HG03460 (cell line): Measurements from ENCODE around the gene EVI5.
"Not testable (repeated sequence)": the region's sequence is repeated elsewhere in the genome, so short reads cannot be mapped to it uniquely, and the experiment has no call there.

Experiments used
- ATAC-seq: cut with Tn5 transposase; IDR thresholded peaks from one replicate; pipeline ENCODE4 v1.9.1; 2021; ENCODE audit not compliant: unreplicated experiment

EVI5 gene

DNA sequence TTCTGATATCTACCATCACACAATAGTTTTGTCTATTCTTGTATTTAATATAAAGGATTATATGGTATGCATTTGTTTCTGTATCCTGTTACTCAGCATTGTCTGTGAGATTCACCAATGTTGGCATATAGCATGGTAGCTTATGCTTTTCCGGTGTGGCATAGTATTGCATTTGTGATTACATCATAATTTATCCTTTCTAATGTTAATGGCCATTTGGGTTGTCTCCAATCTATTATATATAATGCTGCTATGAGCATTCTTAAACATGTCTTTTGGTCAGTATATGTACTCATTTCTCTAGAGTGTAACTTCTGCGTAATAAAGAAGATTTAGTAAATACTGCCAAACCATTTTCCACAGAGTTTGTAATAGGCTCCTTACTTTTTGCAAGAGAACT lies 257.2 kb downstream of the EVI5 start:
- ATAC-seq = no peak

GRCh38 chr1:92524944-92525590 lies 259.8 kb downstream of the EVI5 start:
- ATAC-seq = not testable (repeated sequence)

DNA sequence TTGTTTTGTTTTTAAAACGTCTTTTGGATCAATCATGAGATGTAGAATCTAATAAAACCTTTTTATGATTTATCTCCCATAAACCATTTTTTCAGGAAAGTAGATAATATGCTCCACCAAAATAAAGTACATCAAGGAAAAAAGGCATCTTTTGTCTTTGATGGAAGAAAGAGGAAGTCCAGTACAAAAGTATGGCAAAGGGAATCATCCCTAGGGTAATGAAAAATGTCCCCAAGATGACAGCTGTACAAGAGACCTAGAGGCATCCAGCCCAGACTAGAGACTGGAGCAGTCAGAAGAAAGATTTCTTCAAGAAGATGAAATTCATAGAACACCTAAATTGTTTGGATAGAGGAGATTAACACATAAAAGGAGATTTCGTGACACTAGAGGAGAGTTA lies 265.9 kb downstream of the EVI5 start:
- no peak for ATAC-seq

GRCh38 chr1:92516574-92516973 lies 268.3 kb downstream of the EVI5 start:
- no peak for ATAC-seq

GRCh38 chr1:92515796-92516201 lies 269.1 kb downstream of the EVI5 start:
- no peak for ATAC-seq

DNA sequence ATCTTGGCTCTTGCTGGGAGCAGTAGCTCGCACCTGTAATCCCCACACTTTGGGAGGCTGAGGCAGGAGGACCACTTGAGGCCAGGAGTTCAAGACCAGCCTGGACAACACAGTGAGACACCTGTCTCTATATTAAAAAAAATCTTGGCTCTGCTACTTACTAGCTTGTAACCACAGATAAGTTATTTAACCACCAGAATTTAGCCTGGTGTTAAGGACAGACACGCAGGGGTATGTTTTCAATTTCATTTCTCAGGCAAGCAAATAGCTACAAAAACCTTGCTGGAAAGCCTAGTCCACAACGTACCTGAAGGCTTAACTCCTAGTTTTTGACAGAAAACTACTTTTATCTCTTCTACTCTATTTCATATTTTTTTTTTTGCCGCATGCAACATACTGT lies 273.4 kb downstream of the EVI5 start:
- peak; percentile 82 for ATAC-seq

GRCh38 chr1:92509619-92510018 lies 275.3 kb downstream of the EVI5 start:
- ATAC-seq = no peak

DNA sequence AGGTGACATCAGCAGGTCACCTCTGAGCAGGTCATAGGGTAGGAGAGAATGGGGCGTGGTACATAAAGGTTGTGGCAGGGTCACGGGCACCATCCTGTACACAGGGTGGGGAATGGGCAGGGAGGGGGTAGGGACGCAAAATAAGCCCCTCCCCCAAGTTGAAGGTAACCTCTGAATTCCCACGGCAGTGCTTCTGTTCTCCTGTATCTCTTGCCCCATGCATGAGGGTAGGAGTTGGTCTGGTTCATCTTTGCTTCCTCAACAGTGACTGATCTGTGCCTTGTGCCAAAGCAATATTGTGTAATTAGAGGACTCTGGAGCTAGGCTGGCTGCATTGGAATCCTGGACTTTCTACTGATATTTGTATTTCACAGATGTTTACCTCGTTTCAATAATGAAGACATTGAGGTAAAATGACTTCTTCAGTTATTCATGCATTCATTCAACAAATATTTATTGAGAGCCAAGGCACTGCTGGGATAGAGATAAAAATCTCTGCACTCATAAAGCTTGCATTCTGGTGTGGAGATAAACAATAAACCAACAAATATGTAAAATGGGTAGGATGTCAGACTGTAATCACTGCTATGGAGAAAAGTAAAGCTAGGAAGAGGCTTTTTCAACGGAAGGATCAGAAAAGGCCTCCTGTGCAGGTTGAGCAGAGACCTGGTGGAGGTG lies 279.8 kb downstream of the EVI5 start:
- peak; percentile 6 for ATAC-seq

DNA sequence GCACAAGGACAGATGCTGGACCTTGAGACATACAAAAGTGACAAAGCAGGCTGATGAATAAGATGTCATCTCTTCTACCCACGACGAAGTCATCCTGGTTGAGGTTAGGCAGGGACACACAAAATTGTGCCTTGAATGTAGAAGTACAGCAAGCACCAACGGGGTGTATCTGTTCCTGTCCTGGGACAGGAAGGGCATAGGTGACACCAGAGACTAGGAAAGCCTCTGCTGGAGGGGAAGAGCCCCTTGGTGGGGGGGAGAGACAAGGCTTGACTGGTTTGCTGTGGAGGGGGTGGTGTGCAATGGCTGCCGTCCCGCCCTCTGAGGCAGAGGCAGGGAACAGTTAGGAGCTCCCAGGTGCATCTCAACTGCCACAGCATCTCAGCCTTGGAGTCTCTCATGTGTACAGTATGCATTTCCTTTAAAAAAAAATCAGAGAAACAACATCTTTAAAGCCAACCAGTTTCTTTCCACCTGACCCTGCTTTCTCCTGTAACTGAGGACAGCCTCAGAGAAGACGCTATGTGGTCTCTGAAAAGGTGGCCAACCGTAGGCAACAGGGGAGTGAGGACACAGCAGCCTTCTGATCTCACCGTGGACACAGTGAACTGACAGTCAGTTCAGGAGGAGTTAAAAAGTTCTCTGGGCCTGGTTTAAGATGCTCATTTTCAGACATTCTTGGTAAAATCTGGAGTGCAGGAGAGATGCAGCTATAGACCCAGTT lies 280.5 kb downstream of the EVI5 start:
- ATAC-seq = peak; percentile 37

DNA sequence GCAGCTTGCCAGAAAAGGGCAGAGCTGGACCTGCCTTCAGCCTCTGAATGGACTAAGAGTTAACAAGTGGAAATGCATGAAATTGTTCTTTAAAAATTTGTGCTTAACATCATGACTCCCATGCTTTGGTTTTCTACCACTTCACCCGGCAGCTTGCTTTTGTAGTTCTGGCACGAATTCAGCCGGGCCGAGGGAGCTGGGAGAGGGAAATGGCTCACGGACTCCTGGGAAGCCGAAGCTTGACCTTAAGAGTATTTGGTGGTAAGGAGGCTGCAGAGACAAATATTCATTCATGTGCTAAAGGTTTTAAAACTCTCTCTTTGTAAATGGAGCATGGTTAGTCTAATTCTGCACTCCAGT lies 281.0 kb downstream of the EVI5 start:
- no peak for ATAC-seq

DNA sequence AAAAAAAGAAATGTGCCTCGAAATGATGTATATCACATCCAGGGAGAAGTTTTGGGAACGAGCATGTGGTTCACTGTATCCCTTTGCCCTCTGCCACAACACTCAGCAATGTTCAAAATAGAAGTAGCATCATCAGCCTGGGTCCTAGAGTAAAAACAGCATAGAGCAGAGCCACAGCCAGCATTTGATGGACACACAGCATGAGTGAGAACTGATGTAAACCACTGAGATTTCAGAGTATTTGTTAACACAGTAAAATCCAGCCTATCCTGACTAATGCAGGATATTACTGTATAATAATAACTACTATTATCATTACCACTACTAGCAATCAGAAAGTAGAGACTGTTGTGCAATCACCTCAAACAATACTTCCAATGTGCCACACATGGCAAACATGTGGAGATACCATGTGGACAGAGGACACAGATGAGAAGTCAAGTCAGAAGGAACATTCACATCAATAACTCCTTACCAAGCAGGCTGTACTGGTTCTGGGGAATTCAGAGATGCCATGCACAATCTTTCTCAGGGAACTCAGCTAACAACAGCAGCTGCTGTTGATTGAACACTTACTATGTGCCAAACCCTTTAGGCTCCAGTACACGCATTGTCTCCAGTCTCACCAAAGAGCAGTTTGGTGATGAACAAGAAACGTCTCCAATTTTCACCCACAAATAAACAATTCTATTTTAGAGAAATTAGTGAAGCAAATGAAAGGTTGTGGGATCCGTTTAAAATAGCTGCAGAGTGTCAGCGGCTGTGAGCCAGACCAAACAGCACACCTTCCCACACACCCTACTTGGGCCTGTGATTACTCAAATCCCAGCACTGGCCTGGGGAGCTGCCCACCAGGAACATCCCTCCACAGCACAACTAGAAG lies 281.6 kb downstream of the EVI5 start:
- no peak for ATAC-seq

- peak; percentile 57 for ATAC-seq
Observed at GRCh38 chr1:92502247-92502646, 282.7 kb downstream of the EVI5 start.

- ATAC-seq = no peak
Observed at GRCh38 chr1:92500552-92500951, 284.4 kb downstream of the EVI5 start.

GRCh38 chr1:92495392-92496063 lies 289.4 kb downstream of the EVI5 start:
- no peak for ATAC-seq

DNA sequence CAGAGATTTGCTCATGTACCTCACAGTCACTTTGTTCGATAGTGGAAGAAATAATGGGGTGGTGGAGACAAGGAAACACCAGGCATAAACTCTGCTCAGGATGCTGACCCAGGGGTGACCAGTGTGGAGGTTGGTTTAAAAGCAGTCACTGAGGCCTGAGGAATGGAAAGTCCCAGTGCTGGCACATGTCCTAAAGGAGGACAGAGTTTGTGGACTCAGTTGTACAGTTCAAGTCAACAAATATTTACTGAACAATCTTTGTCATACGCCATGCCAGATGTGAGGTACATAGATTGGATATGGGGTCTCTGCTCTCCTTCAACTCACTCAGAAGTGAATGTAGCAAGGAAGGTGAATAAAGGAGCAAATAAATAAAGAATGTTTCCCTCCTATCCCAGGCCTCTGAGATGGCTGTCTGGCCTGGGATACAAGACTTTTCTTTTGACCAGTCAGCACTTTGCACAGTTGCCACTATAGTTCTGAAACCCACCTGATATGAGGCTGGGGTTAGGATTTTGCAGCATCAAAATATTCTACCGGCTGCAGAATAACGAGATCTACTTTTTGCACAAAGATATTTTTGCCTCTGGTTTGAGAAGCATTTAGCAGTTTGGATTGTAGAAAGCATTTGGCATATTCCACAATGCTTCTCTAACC lies 290.3 kb downstream of the EVI5 start:
- no peak for ATAC-seq

GRCh38 chr1:92493139-92493538 lies 291.8 kb downstream of the EVI5 start:
- no peak for ATAC-seq

GRCh38 chr1:92488832-92489231 lies 296.1 kb downstream of the EVI5 start:
- no peak for ATAC-seq

DNA sequence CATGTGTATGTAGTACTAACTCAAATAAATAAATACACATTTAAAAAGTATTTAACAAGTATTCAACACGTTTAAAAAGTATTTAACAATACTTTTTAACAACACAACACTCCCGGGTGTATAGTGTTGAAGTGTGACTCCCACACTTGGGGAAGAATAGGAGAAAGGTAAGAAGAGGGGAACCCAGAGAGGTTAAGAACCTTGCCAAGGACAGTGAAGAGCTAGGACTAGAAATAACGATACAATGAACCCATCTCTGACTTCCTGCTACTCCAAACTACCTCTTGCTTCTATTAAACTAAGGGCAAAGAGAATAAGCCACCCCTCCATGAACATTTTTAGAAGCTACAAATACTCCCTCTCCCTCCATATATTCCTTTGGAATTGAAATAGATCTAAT lies 296.5 kb downstream of the EVI5 start:
- ATAC-seq = no peak

GRCh38 chr1:92487078-92487605 lies 297.8 kb downstream of the EVI5 start:
- no peak for ATAC-seq
